HEK293 (cell line): Measurements from ENCODE around the gene ADAMTS10.

Experiments used
- ZBTB21 ChIP-seq: fragments of 450-650 bp; formaldehyde crosslinking; IDR thresholded peaks from 2 replicates; pipeline ENCODE4 v1.5.1; 2017; ENCODE audit warnings: missing biosample characterization, missing genetic modification characterization
- ZFP3 ChIP-seq: fragments of 450-650 bp; formaldehyde crosslinking; IDR thresholded peaks from 2 replicates; pipeline ENCODE4 v1.5.1; 2016; ENCODE audit warnings: low read depth, missing biosample characterization, missing genetic modification characterization
- ZNF114 ChIP-seq: fragments of 450-650 bp; formaldehyde crosslinking; IDR thresholded peaks from 2 replicates; pipeline ENCODE4 v1.5.0; 2017; ENCODE audit warnings: missing biosample characterization, missing genetic modification characterization
- ZNF341 ChIP-seq: fragments of 450-650 bp; formaldehyde crosslinking; IDR thresholded peaks from 2 replicates; pipeline ENCODE4; 2016; ENCODE audit warnings: low read depth, missing biosample characterization, missing genetic modification characterization
- ZNF48 ChIP-seq: fragments of 450-650 bp; formaldehyde crosslinking; IDR thresholded peaks from 2 replicates; pipeline ENCODE4 v1.5.1; 2016; ENCODE audit warnings: missing biosample characterization, missing genetic modification characterization
- ZNF639 ChIP-seq: fragments of 450-650 bp; formaldehyde crosslinking; IDR thresholded peaks from 2 replicates; pipeline ENCODE4 v1.5.1; 2016; ENCODE audit warnings: missing biosample characterization, missing genetic modification characterization
- ZNF76 ChIP-seq: fragments of 450-650 bp; formaldehyde crosslinking; IDR thresholded peaks from 2 replicates; pipeline ENCODE4; 2016; ENCODE audit warnings: low read depth, missing biosample characterization, missing genetic modification characterization, borderline replicate concordance
- TF ChIP-seq, protein P1 (sequence below): fragments of 450-650 bp; formaldehyde crosslinking; IDR thresholded peaks from 2 replicates; pipeline ENCODE4 v1.5.1; 2016; ENCODE audit warnings: missing biosample characterization, missing genetic modification characterization, low read depth
- TF ChIP-seq, protein P2 (sequence below): fragments of 450-650 bp; formaldehyde crosslinking; IDR thresholded peaks from 2 replicates; pipeline ENCODE4 v1.5.1; 2016; ENCODE audit warnings: missing biosample characterization, missing genetic modification characterization

DNA sequence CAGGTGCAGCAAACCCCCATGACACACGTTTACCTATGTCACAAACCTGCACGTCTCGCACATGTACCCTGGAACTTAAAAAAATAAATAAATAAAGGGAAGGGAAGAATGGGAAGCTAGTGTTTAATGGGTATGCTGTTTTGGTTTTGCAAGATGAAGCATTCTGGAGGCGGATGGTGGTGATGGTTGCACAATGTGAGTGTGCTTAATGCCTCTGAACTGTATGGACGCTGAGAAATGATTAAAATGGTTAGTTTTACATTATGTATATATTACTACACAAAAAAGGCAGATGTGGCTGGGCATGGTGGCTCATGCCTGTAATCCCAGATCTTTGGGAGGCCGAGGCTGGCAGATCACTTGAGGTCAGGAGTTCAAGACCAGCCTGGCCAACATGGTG is 37.7 kb upstream of the ADAMTS10 start:
- TF ChIP-seq, protein P1, sequence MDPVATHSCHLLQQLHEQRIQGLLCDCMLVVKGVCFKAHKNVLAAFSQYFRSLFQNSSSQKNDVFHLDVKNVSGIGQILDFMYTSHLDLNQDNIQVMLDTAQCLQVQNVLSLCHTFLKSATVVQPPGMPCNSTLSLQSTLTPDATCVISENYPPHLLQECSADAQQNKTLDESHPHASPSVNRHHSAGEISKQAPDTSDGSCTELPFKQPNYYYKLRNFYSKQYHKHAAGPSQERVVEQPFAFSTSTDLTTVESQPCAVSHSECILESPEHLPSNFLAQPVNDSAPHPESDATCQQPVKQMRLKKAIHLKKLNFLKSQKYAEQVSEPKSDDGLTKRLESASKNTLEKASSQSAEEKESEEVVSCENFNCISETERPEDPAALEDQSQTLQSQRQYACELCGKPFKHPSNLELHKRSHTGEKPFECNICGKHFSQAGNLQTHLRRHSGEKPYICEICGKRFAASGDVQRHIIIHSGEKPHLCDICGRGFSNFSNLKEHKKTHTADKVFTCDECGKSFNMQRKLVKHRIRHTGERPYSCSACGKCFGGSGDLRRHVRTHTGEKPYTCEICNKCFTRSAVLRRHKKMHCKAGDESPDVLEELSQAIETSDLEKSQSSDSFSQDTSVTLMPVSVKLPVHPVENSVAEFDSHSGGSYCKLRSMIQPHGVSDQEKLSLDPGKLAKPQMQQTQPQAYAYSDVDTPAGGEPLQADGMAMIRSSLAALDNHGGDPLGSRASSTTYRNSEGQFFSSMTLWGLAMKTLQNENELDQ (tag by site-specific recombination) = no peak
- TF ChIP-seq, protein P2, sequence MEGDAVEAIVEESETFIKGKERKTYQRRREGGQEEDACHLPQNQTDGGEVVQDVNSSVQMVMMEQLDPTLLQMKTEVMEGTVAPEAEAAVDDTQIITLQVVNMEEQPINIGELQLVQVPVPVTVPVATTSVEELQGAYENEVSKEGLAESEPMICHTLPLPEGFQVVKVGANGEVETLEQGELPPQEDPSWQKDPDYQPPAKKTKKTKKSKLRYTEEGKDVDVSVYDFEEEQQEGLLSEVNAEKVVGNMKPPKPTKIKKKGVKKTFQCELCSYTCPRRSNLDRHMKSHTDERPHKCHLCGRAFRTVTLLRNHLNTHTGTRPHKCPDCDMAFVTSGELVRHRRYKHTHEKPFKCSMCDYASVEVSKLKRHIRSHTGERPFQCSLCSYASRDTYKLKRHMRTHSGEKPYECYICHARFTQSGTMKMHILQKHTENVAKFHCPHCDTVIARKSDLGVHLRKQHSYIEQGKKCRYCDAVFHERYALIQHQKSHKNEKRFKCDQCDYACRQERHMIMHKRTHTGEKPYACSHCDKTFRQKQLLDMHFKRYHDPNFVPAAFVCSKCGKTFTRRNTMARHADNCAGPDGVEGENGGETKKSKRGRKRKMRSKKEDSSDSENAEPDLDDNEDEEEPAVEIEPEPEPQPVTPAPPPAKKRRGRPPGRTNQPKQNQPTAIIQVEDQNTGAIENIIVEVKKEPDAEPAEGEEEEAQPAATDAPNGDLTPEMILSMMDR (tag by site-specific recombination) = no peak
- TF ChIP-seq ZNF76 (tag by site-specific recombination) = no peak
- no peak for TF ChIP-seq ZNF114
- no peak for TF ChIP-seq ZFP3 (tag by site-specific recombination)
- no peak for TF ChIP-seq ZNF48
- no peak for TF ChIP-seq ZBTB21 (tag by site-specific recombination)
- no peak for TF ChIP-seq ZNF639
- TF ChIP-seq ZNF341 (tag by site-specific recombination) = no peak
